ENCODE measurements around the gene FDCSP.

- TF ChIP-seq EP300 (IDR thresholded peaks at IDR 0.05) (no peak), POLR2A (IDR thresholded peaks at IDR 0.05) (no peak)
- TF ChIP-seq, protein P1, sequence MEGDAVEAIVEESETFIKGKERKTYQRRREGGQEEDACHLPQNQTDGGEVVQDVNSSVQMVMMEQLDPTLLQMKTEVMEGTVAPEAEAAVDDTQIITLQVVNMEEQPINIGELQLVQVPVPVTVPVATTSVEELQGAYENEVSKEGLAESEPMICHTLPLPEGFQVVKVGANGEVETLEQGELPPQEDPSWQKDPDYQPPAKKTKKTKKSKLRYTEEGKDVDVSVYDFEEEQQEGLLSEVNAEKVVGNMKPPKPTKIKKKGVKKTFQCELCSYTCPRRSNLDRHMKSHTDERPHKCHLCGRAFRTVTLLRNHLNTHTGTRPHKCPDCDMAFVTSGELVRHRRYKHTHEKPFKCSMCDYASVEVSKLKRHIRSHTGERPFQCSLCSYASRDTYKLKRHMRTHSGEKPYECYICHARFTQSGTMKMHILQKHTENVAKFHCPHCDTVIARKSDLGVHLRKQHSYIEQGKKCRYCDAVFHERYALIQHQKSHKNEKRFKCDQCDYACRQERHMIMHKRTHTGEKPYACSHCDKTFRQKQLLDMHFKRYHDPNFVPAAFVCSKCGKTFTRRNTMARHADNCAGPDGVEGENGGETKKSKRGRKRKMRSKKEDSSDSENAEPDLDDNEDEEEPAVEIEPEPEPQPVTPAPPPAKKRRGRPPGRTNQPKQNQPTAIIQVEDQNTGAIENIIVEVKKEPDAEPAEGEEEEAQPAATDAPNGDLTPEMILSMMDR (IDR thresholded peaks at IDR 0.05), result no peak
Observed at GRCh38 chr4:70191647-70192046, 34.3 kb upstream of the FDCSP start.
